GM18499 (cell line): ENCODE results near the gene LYPD3.
A peak's percentile ranks its signal among the peaks of the same experiment; 100 is the strongest.
"Not testable (repeated sequence)": the region's sequence is repeated elsewhere in the genome, so short reads cannot be mapped to it uniquely, and the experiment has no call there.

Experiments used
- ATAC-seq: cut with Tn5 transposase; IDR thresholded peaks from one replicate; pipeline ENCODE4 v1.9.1; 2021; ENCODE audit warnings: moderate number of reproducible peaks; ENCODE audit not compliant: insufficient read depth, unreplicated experiment

Gene LYPD3

GRCh38 chr19:43463381-43464133, 1.9 kb downstream of the LYPD3 start:
- ATAC-seq, result peak; percentile 61

DNA sequence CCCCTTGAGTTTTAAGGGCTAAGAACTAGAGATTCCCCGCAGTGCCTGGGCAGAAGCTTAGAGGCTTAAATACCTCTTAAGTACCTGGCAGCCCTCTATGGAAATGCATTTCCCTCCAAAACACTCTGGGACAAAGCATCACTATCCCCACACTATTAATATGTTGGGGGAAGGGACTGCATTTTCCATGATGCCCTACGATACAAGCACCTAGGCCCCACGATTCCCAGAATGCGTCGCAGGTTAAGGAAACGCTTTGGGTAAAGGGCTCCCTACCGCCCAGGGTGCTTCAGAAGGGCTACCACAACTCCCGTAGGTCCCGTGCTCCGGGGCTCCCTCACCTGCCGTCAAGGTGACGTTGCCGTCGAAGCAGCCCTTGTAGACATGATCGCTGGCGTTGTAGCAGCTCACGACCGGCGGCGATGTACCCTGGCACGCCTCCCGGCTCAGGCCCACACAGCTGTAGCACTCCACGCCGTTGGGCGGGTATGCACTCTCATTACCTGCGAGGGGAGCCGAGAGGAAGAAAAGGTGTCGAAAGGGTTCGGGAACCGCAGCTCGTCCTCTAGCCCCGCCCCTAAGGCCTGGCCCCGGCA, 2.5 kb downstream of the LYPD3 start:
- ATAC-seq, result no peak

- ATAC-seq, result no peak
Observed at GRCh38 chr19:43462383-43462782, 3.0 kb downstream of the LYPD3 start.

DNA sequence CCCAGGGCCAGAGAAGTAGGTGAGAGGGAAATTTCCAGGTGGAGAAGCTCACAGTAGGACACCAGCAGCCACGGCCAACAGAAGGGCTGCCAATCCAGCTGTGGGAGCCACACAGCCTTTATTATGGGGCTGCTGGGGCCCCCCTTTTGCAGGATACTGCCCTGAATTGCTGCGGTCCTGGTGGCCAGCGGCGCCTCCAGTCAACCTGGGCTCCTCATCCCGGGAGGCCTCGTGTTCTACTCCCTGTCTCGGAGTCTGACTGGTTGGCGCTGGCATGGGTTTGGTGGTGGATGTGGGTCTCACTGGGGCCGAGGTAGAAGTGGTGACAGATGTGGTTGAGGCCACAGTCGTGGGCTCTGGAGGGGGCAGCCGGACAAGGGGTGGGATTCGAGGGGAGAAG, 4.1 kb downstream of the LYPD3 start:
- no peak for ATAC-seq

- ATAC-seq, result no peak
Observed at GRCh38 chr19:43460362-43461016, 4.9 kb downstream of the LYPD3 start.

GRCh38 chr19:43457809-43458208, 7.6 kb downstream of the LYPD3 start:
- ATAC-seq, result no peak

DNA sequence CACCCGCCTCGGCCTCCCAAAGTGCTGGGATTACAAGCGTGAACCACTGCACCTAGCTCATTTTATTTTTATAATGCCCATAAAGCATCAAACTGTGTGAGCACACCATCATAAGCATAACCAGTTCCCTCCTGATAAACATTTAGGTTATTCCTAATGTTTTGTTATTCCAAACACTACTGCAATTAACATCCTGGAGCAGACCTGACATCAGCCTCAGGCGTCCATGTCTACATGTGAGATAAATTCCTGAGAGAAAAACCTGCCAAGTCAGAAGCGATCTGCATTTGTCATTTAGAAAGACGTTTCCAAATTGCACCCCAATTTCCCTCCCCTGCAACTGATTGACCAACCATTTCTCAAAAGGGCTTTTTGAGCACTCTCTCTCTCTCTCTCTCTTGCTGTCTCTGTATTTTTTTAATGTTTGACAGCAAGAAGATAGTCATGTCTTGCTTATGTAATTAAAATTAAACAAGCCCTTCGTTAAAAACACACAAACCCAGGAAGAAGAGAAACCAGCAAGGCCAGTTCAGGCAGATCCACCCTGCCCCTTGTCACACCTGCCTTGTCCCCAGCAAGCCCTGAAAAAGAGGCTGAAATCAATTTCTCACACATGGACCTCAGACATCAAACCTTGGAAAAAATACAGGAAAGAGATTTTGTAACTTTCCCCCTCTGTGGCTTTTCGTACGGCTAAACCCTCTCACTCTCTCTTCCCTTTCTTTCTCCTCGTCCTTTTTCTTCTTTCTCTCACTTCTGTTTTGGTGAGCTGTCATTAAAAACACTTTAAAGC, 9.9 kb downstream of the LYPD3 start:
- ATAC-seq, result no peak

- no peak for ATAC-seq
Observed at GRCh38 chr19:43454031-43454430, 11.4 kb downstream of the LYPD3 start.

DNA sequence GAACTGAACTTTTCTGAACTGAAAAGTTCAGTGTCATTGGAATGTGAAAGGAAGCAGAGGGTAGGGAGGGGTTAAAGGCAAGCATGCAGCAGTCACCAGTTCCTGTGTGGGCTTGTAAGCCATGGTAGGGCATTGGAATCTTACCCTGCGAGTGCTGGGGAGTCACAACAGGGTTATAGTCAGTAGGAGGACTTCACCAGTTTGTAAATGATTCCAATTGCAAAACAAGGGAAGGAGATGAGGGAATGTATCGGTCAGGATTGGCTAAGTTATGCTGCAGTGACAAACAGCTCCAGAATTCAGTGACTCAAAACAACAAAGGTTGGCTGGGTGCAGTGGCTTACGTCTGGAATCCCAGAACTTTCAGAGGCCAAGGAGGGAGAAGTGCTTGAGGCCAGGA, 12.8 kb downstream of the LYPD3 start:
- no peak for ATAC-seq

DNA sequence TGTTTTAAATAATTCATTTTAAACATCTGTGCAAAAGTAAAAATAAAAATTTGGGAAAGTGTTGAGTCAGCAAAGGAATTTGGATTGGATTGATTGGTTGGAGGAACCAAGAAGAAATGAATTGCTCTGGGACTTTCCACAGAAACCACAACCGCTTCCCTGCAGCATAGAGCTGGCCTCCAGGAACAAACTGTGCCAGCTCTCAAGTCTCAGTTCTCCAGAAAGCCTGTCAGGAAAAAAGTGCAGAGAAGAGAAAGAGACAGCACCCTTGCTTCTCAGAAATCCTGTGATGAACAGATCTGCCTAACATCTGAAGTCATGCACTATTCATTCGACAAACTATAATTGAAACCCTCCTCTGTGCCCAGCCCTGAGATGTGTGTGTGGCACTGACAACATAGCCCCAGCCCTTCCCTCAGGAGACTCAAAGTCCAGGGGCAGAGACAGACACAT, 14.8 kb downstream of the LYPD3 start:
- ATAC-seq, result no peak

DNA sequence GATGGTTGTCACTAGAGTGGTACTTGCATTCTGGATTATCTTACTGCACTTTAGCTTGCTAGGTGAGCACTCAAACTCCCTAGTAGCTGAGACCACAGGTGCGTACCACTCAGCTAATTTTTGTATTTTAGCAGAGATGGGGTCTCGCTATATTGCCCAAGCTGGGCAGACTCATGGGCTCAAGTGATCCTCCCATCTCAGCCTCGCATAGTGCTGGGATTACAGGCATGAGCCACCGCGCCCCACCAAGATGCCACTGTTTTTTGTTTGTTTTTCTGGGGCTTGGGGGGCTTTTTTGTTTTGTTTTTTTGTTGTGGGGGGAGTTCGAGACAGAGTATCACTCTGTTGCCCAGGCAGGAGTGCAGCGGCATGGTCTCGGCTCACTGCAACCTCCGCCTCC, 17.8 kb downstream of the LYPD3 start:
- ATAC-seq, result no peak

GRCh38 chr19:43446746-43447489, 18.5 kb downstream of the LYPD3 start:
- no peak for ATAC-seq

DNA sequence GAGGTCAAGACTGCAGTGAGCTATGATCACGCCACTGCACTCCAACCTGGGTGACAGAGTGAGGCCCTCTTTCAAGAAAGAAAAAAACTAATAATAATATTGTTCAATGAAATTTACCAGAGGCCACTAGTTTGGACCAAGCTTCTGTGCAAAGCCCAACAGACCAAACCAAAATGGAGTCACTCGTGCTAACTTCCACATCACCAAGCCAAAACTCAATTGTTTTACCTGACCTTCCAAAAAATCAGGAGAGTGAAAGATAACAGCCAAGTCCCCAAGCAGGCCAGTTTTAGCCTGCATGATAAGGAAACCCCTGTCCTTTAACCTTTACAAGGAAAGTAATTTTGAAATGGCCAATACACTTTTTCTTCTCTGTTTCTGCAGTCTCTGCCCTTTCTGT, 20.0 kb downstream of the LYPD3 start:
- no peak for ATAC-seq

DNA sequence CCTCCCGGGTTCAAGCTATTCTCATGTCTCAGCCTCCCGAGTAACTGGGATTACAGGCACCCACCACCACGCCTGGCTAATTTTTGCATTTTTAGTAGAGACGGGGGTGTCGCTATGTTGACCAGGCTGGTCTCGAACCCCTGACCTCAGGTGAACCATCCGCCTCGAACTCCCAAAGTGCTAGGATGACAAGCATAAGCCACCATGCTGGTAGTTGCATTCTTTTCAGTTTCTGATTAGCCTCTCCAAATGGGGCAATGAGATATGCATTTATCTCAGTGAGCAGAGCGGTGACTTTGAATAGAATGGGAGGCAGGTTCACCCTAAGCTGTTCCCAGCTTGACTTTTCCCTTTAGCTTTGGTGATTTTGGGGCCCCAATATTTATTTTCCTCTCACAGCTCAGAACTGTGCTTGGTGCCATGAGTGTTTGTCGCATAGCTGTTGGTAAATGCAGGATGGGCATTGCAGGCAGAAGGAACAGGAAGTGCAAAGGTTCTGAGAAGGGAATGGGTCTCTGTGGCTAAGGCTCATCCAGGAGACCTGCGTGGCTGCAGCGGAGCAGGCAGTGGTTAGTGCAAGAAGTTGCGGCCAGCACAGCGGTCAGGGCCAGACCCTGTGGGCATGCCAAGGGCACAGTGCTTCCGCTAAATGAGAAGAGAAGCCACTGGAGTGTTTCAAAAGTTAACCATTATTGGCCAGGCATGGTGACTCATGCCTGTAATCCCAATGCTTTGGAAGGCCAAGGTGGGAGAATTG, 20.7 kb downstream of the LYPD3 start:
- no peak for ATAC-seq

GRCh38 chr19:43444091-43444490, 21.3 kb downstream of the LYPD3 start:
- ATAC-seq, result not testable (repeated sequence)

- no peak for ATAC-seq
Observed at GRCh38 chr19:43441716-43442115, 23.7 kb downstream of the LYPD3 start.

- no peak for ATAC-seq
Observed at GRCh38 chr19:43439709-43440063, 25.7 kb downstream of the LYPD3 start.

- ATAC-seq, result no peak
Observed at GRCh38 chr19:43439032-43439708, 26.2 kb downstream of the LYPD3 start.
